ENCODE results near the gene CEP41. TPM values are rescaled to one million over a fixed set of nuclear protein-coding genes. Genes with fewer than 3 reads are reported as not detected.

Gene CEP41
- total and polyA plus RNA-seq, 10 of the 15 experiments (the other 5 are each of a cell fraction or from before 2014, with no cell fraction given), result 11.4 to 43.0 (median 24.7) TPM

DNA sequence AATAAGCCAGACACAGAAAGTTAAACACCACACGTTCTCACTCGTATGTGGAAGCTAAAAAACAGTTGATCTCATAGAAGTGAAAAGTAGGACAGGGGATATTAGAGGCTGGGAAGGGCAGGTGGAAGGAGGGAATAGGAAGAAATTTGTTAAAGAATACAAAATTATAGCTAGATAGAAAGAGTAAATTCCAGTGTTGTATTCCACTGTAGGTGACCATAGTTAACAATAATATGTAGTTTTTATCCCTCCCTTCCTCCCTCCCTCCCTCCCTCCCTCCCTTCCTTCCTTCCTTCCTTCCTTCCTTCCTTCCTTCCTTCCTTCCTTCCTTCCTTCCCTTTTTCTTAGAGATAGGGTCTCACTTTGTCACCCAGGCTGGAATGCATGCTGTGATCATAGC is 31.2 kb upstream of the CEP41 start:
- no peak overlapping the region for H3K4me2 ChIP-seq (ENCODE audit: control insufficient read depth, insufficient read depth)
- H4K20me1 ChIP-seq (ENCODE audit: control insufficient read depth, insufficient read depth), result no peaks in the 10 kb centered on the region
- H3K27me3 ChIP-seq (replicated peaks in 1 of 2; ENCODE audit: control insufficient read depth in 2 of 2, insufficient read depth in 2 of 2, low read length in 1 of 2), result no peaks in the 10 kb centered on the region
- ChIA-PET POLR2A (no interaction called here), RAD21 (ENCODE audit: unreplicated experiment) (interaction anchor here (0.6 to 0.8 kb wide), 3 partner anchors 15 to 1254 kb away, joined by 3 read pairs; no protein-coding TSS in a partner anchor), SMC1A (ENCODE audit: uncharacterized antibody, unreplicated experiment) (interaction anchor here (1.0 to 1.6 kb wide), 2 partner anchors 15 to 79 kb away, joined by 3 to 4 read pairs; no protein-coding TSS in a partner anchor), CTCF (interaction anchor here (1.4 kb wide), 1 partner anchor 9 kb away, joined by 3 read pairs; no protein-coding TSS in a partner anchor)
- ATAC-seq (no peak), FAIRE-seq (no peak), DNase-seq (ENCODE audit: low read depth, low spot score) (no peak)
- in situ Hi-C loops (cut with MboI), result no loop called here
- intact Hi-C loops (cut with micrococcal nuclease; ENCODE audit: unreplicated experiment), result no loop called here
- no peaks in the 10 kb centered on the region for H3K79me2 ChIP-seq (ENCODE audit: control insufficient read depth, insufficient read depth, low read length)
- no TSS peak for BruUV-seq (replicated peaks)
- H2AFZ ChIP-seq (ENCODE audit: control insufficient read depth, low read depth, low read length), result no peak overlapping the region
- WGBS (ENCODE audit: insufficient coverage, insufficient replicate concordance, low lambda C conversion rate, missing lambda C conversion rate), result 83% methylated on average over 2 of the region's 2 CpGs
- no peak overlapping the region for H3K27ac ChIP-seq (ENCODE audit: control insufficient read depth, insufficient read depth)
- H3K9me3 ChIP-seq (replicated peaks; ENCODE audit: control insufficient read depth, insufficient read depth, low read length), result no peaks in the 10 kb centered on the region
- no peak overlapping the region for H3K4me3 ChIP-seq
- no peaks in the 10 kb centered on the region for H3K36me3 ChIP-seq (ENCODE audit: control insufficient read depth in 2 of 2, insufficient read depth in 2 of 2, low read length in 1 of 2)
- TF ChIP-seq KLF5 (IDR thresholded peaks at IDR 0.05; ENCODE audit: partially characterized antibody), result no peak
- peaks cover 10% of the 10 kb centered on the region; the same call in 1 of the 2 replicates for H3K4me1 ChIP-seq (ENCODE audit: control insufficient read depth, insufficient read depth, low read length)
- H3K9ac ChIP-seq (ENCODE audit: control insufficient read depth, insufficient read depth, low read length), result no peak overlapping the region

DNA sequence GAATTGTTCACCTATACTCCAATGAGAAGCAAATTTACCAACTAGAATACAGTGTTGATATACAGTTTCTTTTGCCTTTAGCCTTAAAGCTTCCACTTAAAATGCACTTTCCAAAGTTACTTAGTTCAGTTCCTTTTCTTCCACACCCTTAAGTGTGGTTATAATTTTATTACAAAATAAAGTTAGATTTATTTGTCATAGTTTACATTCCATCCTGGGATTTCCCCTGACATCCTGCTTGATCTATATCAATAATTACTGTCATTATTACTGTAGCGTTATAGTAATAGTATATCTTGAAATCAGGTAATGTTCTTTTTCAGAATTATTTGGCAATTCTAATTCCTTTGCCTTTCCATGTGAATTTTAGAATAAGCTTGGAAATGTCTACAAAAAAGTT is 27.8 kb upstream of the CEP41 start:
- Histone ChIP-seq H3K27ac (ENCODE audit: control insufficient read depth, insufficient read depth) (no peak overlapping the region), H3K9ac (ENCODE audit: control insufficient read depth, insufficient read depth, low read length) (no peak overlapping the region), H3K4me2 (ENCODE audit: control insufficient read depth, insufficient read depth) (no peak overlapping the region), H3K79me2 (ENCODE audit: control insufficient read depth, insufficient read depth, low read length) (no peaks in the 10 kb centered on the region), H3K27me3 (replicated peaks in 1 of 2; ENCODE audit: control insufficient read depth in 2 of 2, insufficient read depth in 2 of 2, low read length in 1 of 2) (no peaks in the 10 kb centered on the region; a peak in 1 of 4 replicates), H3K4me1 (ENCODE audit: control insufficient read depth, insufficient read depth, low read length) (no peaks in the 10 kb centered on the region), H4K20me1 (ENCODE audit: control insufficient read depth, insufficient read depth) (no peaks in the 10 kb centered on the region), H3K36me3 (ENCODE audit: control insufficient read depth in 2 of 2, insufficient read depth in 2 of 2, low read length in 1 of 2) (no peaks in the 10 kb centered on the region), H3K4me3 (no peak overlapping the region), H3K9me3 (replicated peaks; ENCODE audit: control insufficient read depth, insufficient read depth, low read length) (no peaks in the 10 kb centered on the region), H2AFZ (ENCODE audit: control insufficient read depth, low read depth, low read length) (no peak overlapping the region)
- FAIRE-seq (no peak), ATAC-seq (no peak), DNase-seq (ENCODE audit: low read depth, low spot score) (no peak)
- no peak for TF ChIP-seq KLF5 (IDR thresholded peaks at IDR 0.05; ENCODE audit: partially characterized antibody)
- TF ChIP-seq SPI1 (IDR thresholded peaks at IDR 0.05; ENCODE audit: borderline replicate concordance, insufficient read depth, low read depth, low read length), result no peak
- no peak for TF ChIP-seq YBX1 (IDR thresholded peaks at IDR 0.05)
- no peak for TF ChIP-seq TCF12 (IDR thresholded peaks at IDR 0.05; ENCODE audit: low read depth, low read length)
- TF ChIP-seq HDAC6 (IDR thresholded peaks at IDR 0.05; ENCODE audit: unreplicated experiment), result no peak
- TF ChIP-seq SRF (IDR thresholded peaks at IDR 0.05; ENCODE audit: low read depth in 2 of 2, low read length in 2 of 2), result no peak
- no peak for TF ChIP-seq IKZF1 (conservative IDR thresholded peaks at IDR 0.05)
- TF ChIP-seq LARP7 (IDR thresholded peaks at IDR 0.05), result no peak
- TF ChIP-seq SMARCA5 (IDR thresholded peaks at IDR 0.05), result no peak
- TF ChIP-seq RELA (IDR thresholded peaks at IDR 0.05; ENCODE audit: borderline replicate concordance, partially characterized antibody), result no peak
- no peak for TF ChIP-seq ZBED1 (IDR thresholded peaks at IDR 0.05; ENCODE audit: borderline replicate concordance)
- TF ChIP-seq HDAC2 (IDR thresholded peaks at IDR 0.05), result no peak
- TF ChIP-seq, protein P1, sequence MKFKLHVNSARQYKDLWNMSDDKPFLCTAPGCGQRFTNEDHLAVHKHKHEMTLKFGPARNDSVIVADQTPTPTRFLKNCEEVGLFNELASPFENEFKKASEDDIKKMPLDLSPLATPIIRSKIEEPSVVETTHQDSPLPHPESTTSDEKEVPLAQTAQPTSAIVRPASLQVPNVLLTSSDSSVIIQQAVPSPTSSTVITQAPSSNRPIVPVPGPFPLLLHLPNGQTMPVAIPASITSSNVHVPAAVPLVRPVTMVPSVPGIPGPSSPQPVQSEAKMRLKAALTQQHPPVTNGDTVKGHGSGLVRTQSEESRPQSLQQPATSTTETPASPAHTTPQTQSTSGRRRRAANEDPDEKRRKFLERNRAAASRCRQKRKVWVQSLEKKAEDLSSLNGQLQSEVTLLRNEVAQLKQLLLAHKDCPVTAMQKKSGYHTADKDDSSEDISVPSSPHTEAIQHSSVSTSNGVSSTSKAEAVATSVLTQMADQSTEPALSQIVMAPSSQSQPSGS (IDR thresholded peaks at IDR 0.05; ENCODE audit: low read length), result no peak
- TF ChIP-seq NRF1 (conservative IDR thresholded peaks at IDR 0.05; ENCODE audit: low read depth, low read length), result no peak
- 97% methylated on average over 1 of the region's 1 CpG for WGBS (ENCODE audit: insufficient coverage, insufficient replicate concordance, low lambda C conversion rate, missing lambda C conversion rate)
- ChIA-PET RAD21 (ENCODE audit: unreplicated experiment) (no interaction called here), CTCF (interaction anchor here (0.6 kb wide), 1 partner anchor 97 kb away, joined by 3 read pairs; no protein-coding TSS in a partner anchor), SMC1A (ENCODE audit: uncharacterized antibody, unreplicated experiment) (no interaction called here), POLR2A (no interaction called here)
- intact Hi-C loops (cut with micrococcal nuclease; ENCODE audit: unreplicated experiment), result no loop called here
- in situ Hi-C loops (cut with MboI), result no loop called here
- no TSS peak for BruUV-seq (replicated peaks)

Measured in GM12878 (cell line).